K562 (cell line): Measurements from ENCODE around the gene TGFBR2. TPM values are rescaled to one million over a fixed set of nuclear protein-coding genes. Genes with fewer than 3 reads are reported as not detected.

Experiments used
- ATAC-seq: fragments of 200-7000 bp; cut with Tn5 transposase; 3 replicates; pipeline ENCODE4 v1.9.1; 2020; ENCODE audit warnings: moderate library complexity
- BruUV-seq: library from RNA; stranded (reverse); fragments of 400-500 nt; replicated peaks from 2 replicates; lab custom pipeline; 2021; lab: Mats Ljungman, UMichigan
- CTCF ChIA-PET: fragments of 300-600 bp; formaldehyde crosslinking; extraction: SDS; loops from one replicate; lab custom pipeline; 2021; ENCODE audit warnings: low intra/inter-chr PET ratio; lab: Yijun Ruan, JAX
- POLR2A ChIA-PET: fragments of 300-600, 350-650 bp; sonication (Branson Sonifier 250); formaldehyde crosslinking; extraction: SDS; loops from one replicate; lab custom pipeline; 2021; ENCODE audit warnings: antibody characterized with exemption, inconsistent platforms; lab: Yijun Ruan, JAX
- DNase-seq, 4 experiments: peaks; one replicate each; pipeline versions ENCODE4 v3.0.0 to v3.0.0-alpha.2; 2011 to 2018; ENCODE audit warnings: low spot score in 3 of 4, mixed read lengths in 3 of 4; ENCODE audit errors: extremely low read depth in 1 of 4
- FAIRE-seq: peaks from 2 replicates; lab custom pipeline; 2011; peaks lifted over from hg19 to GRCh38; lab: Jason Lieb, UNC
- H2AFZ ChIP-seq: 2 replicates; pipeline ENCODE4 v1.6.0; 2011; ENCODE audit warnings: low read depth, low read length, control low read depth, inconsistent platforms
- H3K27ac ChIP-seq: fragments of 200-600 bp; 3 replicates; pipeline ENCODE4 v1.8.0; 2011; ENCODE audit warnings: low read depth, mild to moderate bottlenecking, control low read depth, inconsistent platforms, low read length, moderate library complexity, mixed read lengths; ENCODE audit errors: extremely low read depth
- H3K27me3 ChIP-seq, 2 experiments: fragments of 300-600 bp in 1 of 2; 2 replicates in 1 of 2; 3 replicates in 1 of 2; pipeline versions ENCODE4 v1.6.0 to v1.8.0; 2011; ENCODE audit warnings: inconsistent platforms in 2 of 2, low read length in 2 of 2, mild to moderate bottlenecking in 1 of 2, mixed read lengths in 1 of 2, moderate library complexity in 1 of 2; ENCODE audit not compliant: control insufficient read depth in 2 of 2, insufficient read depth in 2 of 2
- H3K36me3 ChIP-seq: fragments of 300-600 bp; 3 replicates; pipeline ENCODE4 v1.8.0; 2011; ENCODE audit warnings: mild to moderate bottlenecking, low read length, inconsistent platforms; ENCODE audit not compliant: control insufficient read depth, insufficient read depth
- H3K4me1 ChIP-seq, 2 experiments: fragments of 200-600 bp in 1 of 2; replicated peaks in 1 of 2; 2 replicates in 1 of 2; 3 replicates in 1 of 2; pipeline versions ENCODE4 v1.5.1 to v1.8.0; 2011; ENCODE audit warnings: inconsistent platforms in 2 of 2, low read length in 2 of 2, mild to moderate bottlenecking in 1 of 2, mixed read lengths in 1 of 2, moderate library complexity in 1 of 2; ENCODE audit not compliant: control insufficient read depth in 2 of 2, insufficient read depth in 2 of 2
- H3K4me2 ChIP-seq: 2 replicates; pipeline ENCODE4 v1.6.1; 2011; ENCODE audit warnings: low read length, control low read depth, inconsistent platforms, mixed read lengths; ENCODE audit not compliant: insufficient read depth
- H3K4me3 ChIP-seq: fragments of 200-600 bp; sonication (generic), shearing (Covaris generic); 2 replicates; pipeline ENCODE4 v1.5.1; 2016; ENCODE audit warnings: control low read depth, inconsistent platforms
- H3K79me2 ChIP-seq: fragments of 200-600 bp; 3 replicates; pipeline ENCODE4 v1.8.0; 2011; ENCODE audit warnings: low read length, inconsistent platforms; ENCODE audit not compliant: control insufficient read depth, insufficient read depth
- H3K9ac ChIP-seq, 2 experiments: 2 replicates each; pipeline versions ENCODE4 v1.6.0 to v1.6.1; 2011; ENCODE audit warnings: low read depth in 2 of 2, low read length in 2 of 2, control low read depth in 1 of 2, inconsistent platforms in 1 of 2, mild to moderate bottlenecking in 1 of 2, mixed read lengths in 1 of 2; ENCODE audit not compliant: insufficient read depth in 1 of 2
- H3K9me1 ChIP-seq: one replicate; pipeline ENCODE4 v1.6.0; 2011; ENCODE audit warnings: inconsistent platforms, mild to moderate bottlenecking, low read length, moderate library complexity; ENCODE audit not compliant: control insufficient read depth, insufficient read depth
- H3K9me3 ChIP-seq: replicated peaks from 2 replicates; pipeline ENCODE4 v1.5.1; 2011; ENCODE audit warnings: low read depth, low read length, inconsistent platforms; ENCODE audit not compliant: control insufficient read depth, insufficient read depth
- H4K20me1 ChIP-seq: replicated peaks from 2 replicates; pipeline ENCODE4 v1.6.1; 2011; ENCODE audit warnings: low read length, inconsistent platforms, mixed read lengths; ENCODE audit not compliant: control insufficient read depth, insufficient read depth
- CBX2 ChIP-seq: fragments of 200-600 bp; sonication (generic); IDR thresholded peaks from one replicate; pipeline ENCODE4 v1.6.1; 2012; ENCODE audit warnings: mild to moderate bottlenecking, low read length, inconsistent platforms; ENCODE audit not compliant: insufficient read depth, poor library complexity, severe bottlenecking
- SMAD4 ChIP-seq: fragments of 250-450 bp; sonication (Bioruptor Pico); conservative IDR thresholded peaks from 2 replicates; pipeline ENCODE4 v1.8.0; 2021; ENCODE audit warnings: inconsistent platforms, mild to moderate bottlenecking, moderate library complexity
- SMC3 ChIP-seq: conservative IDR thresholded peaks from 2 replicates; pipeline ENCODE4 v1.6.1; 2011; ENCODE audit warnings: low read depth, low read length, improper control_type of control experiment; ENCODE audit not compliant: insufficient read depth
- TEAD1 ChIP-seq, 2 experiments: fragments of 450-650 bp in 1 of 2; sonication (generic) in 1 of 2; formaldehyde crosslinking; IDR thresholded peaks; 2 replicates each; pipeline versions ENCODE4 v1.4.0 to v1.8.0; 2020 to 2022; ENCODE audit warnings: mild to moderate bottlenecking in 2 of 2, missing genetic modification reagents in 1 of 2
- ZNF143 ChIP-seq: sonication (generic); formaldehyde crosslinking; IDR thresholded peaks from 2 replicates; pipeline ENCODE4 v1.9.0; 2022; ENCODE audit warnings: mild to moderate bottlenecking, missing genetic modification reagents
- WGBS: fragments of 100-300 bp; shearing (Covaris generic); methylation state at CpG from one replicate; pipeline ENCODE4 v1.1.6; 2016; ENCODE audit warnings: low coverage, mixed read lengths; ENCODE audit not compliant: insufficient coverage; ENCODE audit errors: missing lambda C conversion rate; 5-methylcytosine and 5-hydroxymethylcytosine counted together
- in situ Hi-C: fragments of 300-500 bp; cut with MboI; formaldehyde crosslinking; loops from 4 replicates; pipeline ENCODE4 v1.15.0; 2018; ENCODE audit warnings: inconsistent platforms, mixed read lengths
- intact Hi-C: fragments of 100-400 bp; cut with micrococcal nuclease; formaldehyde crosslinking; loops from 2 replicates; pipeline ENCODE4 v1.14.2; 2022
- polyA plus RNA-seq, 8 experiments: library from polyadenylated mRNA; depleted of rRNA in 4 of 8; stranded (reverse) in 5 of 8; unstranded in 3 of 8; fragments of >200 nt; fragmentation: Nextera tagmentation in 2 of 8; fragmentation: Illumina TruSeq in 1 of 8; extraction: Ambion mirVana in 2 of 8; extraction: Trizol in 1 of 8; gene quantifications; 2 replicates each; pipeline versions ENCODE4 v1.2.1 to v1.2.3, GENCODE V29; 2011 to 2014; ENCODE audit warnings: inconsistent platforms in 1 of 8, missing spikeins in 1 of 8
- total RNA-seq, 7 experiments: library from RNA; depleted of rRNA in 6 of 7; stranded (reverse); fragments of >200 nt in 6 of 7; fragmentation: Illumina TruSeq in 2 of 7; extraction: Trizol in 2 of 7; gene quantifications; 2 replicates each; pipeline versions ENCODE4 v1.2.1 to v1.2.3, GENCODE V29; 2011 to 2021; ENCODE audit warnings: low replicate concordance in 1 of 7
- TF ChIP-seq, protein P1 (sequence below): fragments of 450-650 bp; formaldehyde crosslinking; IDR thresholded peaks from 2 replicates; pipeline ENCODE4 v1.4.0; 2020; ENCODE audit warnings: mild to moderate bottlenecking

Gene TGFBR2
- total and polyA plus RNA-seq, 9 of the 15 experiments (the other 6 are each of a cell fraction or from before 2014, with no cell fraction given): 0.11 to 0.84 (median 0.24) TPM

DNA sequence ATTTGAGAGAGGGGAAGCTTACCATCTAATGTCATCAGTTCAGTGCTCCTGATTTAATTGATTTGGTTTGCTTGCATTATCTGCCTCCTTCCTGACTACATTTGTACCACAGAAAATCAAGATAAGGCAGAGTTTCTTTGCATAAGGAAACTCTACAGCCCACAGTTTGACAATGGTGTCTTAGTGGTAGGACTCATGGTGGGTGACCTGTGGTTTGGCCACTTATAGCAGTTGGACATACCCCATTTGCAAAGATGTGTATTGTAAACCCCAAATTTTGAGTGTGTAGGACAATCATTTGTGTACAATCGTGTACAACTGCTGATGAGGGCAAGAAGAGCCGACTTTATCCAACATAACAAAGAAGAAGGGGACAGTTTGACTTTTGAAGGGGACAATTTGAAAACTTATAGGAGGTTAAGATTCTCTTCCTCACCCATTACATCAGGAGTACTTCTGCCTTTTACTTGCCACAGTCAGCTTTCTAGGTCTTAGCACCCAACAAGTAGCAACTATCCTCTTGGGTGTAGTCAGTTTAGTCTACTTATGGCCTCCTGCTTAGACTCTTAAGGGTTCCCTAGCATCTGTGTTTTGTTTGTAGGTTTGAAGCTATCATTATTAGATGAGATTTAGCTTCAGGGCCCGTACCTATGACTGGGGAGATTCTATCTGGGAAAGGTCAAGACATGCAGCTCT is 6.2 kb downstream of the TGFBR2 start:
- H3K4me2 ChIP-seq: no peak overlapping the region
- FAIRE-seq (no peak), DNase-seq (no peak), ATAC-seq (no peak)
- intact Hi-C loops: no loop called here
- H3K9me1 ChIP-seq: no peaks in the 10 kb centered on the region
- H3K27me3 ChIP-seq: no peaks in the 10 kb centered on the region
- no TSS peak for BruUV-seq
- ChIA-PET POLR2A (interaction anchor here (0.6 to 0.7 kb wide), 2 partner anchors 466 to 711 kb away, joined by 3 to 5 read pairs; no protein-coding TSS in a partner anchor), CTCF (no interaction called here)
- no peaks in the 10 kb centered on the region for H3K4me1 ChIP-seq
- H4K20me1 ChIP-seq: no peaks in the 10 kb centered on the region
- no peaks in the 10 kb centered on the region for H3K36me3 ChIP-seq
- 2% methylated on average over 3 of the region's 3 CpGs for WGBS
- H3K79me2 ChIP-seq: no peaks in the 10 kb centered on the region
- no peak overlapping the region for H3K9ac ChIP-seq
- no peaks in the 10 kb centered on the region; the same call in none of the 2 replicates for H3K9me3 ChIP-seq
- no peak overlapping the region for H3K4me3 ChIP-seq
- TF ChIP-seq ZNF143 (CRISPR knock-in tag): no peak
- no peak for TF ChIP-seq TEAD1 (CRISPR knock-in tag; IDR thresholded peaks at IDR 0.05)
- TF ChIP-seq SMC3: no peak
- TF ChIP-seq CBX2: no peak
- TF ChIP-seq, protein P1, sequence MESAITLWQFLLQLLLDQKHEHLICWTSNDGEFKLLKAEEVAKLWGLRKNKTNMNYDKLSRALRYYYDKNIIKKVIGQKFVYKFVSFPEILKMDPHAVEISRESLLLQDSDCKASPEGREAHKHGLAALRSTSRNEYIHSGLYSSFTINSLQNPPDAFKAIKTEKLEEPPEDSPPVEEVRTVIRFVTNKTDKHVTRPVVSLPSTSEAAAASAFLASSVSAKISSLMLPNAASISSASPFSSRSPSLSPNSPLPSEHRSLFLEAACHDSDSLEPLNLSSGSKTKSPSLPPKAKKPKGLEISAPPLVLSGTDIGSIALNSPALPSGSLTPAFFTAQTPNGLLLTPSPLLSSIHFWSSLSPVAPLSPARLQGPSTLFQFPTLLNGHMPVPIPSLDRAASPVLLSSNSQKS: no peak
- TF ChIP-seq SMAD4 (CRISPR knock-in tag): no peak
- H2AFZ ChIP-seq: no peak overlapping the region
- H3K27ac ChIP-seq: no peak overlapping the region
- in situ Hi-C loops: no loop called here
